GM23338 (cell line): Measurements from ENCODE around the gene ZNF740. TPM values are rescaled to one million over a fixed set of nuclear protein-coding genes. Genes with fewer than 3 reads are reported as not detected.

Experiments
- ATAC-seq: fragments of 200-7000 bp; cut with Tn5 transposase; 3 replicates; pipeline ENCODE4 v1.9.1; 2020
- DNase-seq: peaks from one replicate; pipeline ENCODE4 v3.0.0-alpha.2; 2015; ENCODE audit warnings: low spot score
- H2AFZ ChIP-seq: fragments of 200-600 bp; sonication (generic); 2 replicates; pipeline ENCODE4 v1.8.0; 2016; ENCODE audit warnings: antibody characterized with exemption, mild to moderate bottlenecking, moderate library complexity
- H3F3A ChIP-seq: fragments of 200-600 bp; sonication (generic); replicated peaks from 2 replicates; pipeline ENCODE4 v1.8.0; 2017; ENCODE audit warnings: antibody characterized with exemption, mixed run types, low read depth
- H3K27ac ChIP-seq: fragments of 200-600 bp; sonication (generic); 2 replicates; pipeline ENCODE4 v1.6.1; 2016; ENCODE audit warnings: low read depth
- H3K27me3 ChIP-seq: fragments of 200-600 bp; sonication (generic); 2 replicates; pipeline ENCODE4 v1.8.0; 2016; ENCODE audit warnings: mild to moderate bottlenecking, mixed run types, moderate library complexity; ENCODE audit not compliant: insufficient read depth
- H3K36me3 ChIP-seq: fragments of 200-600 bp; sonication (generic); 2 replicates; pipeline ENCODE4 v1.8.0; 2016; ENCODE audit warnings: mild to moderate bottlenecking; ENCODE audit not compliant: insufficient read depth
- H3K4me1 ChIP-seq: fragments of 200-600 bp; sonication (generic); 2 replicates; pipeline ENCODE4 v1.8.0; 2016; ENCODE audit warnings: mild to moderate bottlenecking, moderate library complexity; ENCODE audit not compliant: insufficient read depth
- H3K4me2 ChIP-seq: fragments of 200-600 bp; sonication (generic); 2 replicates; pipeline ENCODE4 v1.7.1; 2017; ENCODE audit warnings: mixed run types
- H3K4me3 ChIP-seq: fragments of 200-600 bp; sonication (generic); 2 replicates; pipeline ENCODE4 v1.6.1; 2016; ENCODE audit warnings: mixed run types
- H3K79me2 ChIP-seq: fragments of 200-600 bp; sonication (generic); replicated peaks from 2 replicates; pipeline ENCODE4 v1.8.0; 2017; ENCODE audit warnings: mild to moderate bottlenecking; ENCODE audit not compliant: insufficient read depth
- H3K9me2 ChIP-seq: fragments of 200-600 bp; sonication (generic); 2 replicates; pipeline ENCODE4 v1.8.0; 2017; ENCODE audit not compliant: insufficient read depth
- H4K20me1 ChIP-seq: fragments of 200-600 bp; sonication (generic); replicated peaks from 2 replicates; pipeline ENCODE4 v1.8.0; 2017; ENCODE audit warnings: mild to moderate bottlenecking; ENCODE audit not compliant: insufficient read depth
- H3K27ac Mint-ChIP-seq: 2 replicates; pipeline ENCODE4 v1.8.0; 2020; ENCODE audit warnings: inconsistent platforms, mild to moderate bottlenecking, moderate library complexity, mixed read lengths
- H3K27me3 Mint-ChIP-seq: 3 replicates; pipeline ENCODE4 v1.8.0; 2022; ENCODE audit warnings: low read depth, mild to moderate bottlenecking, moderate library complexity, mixed read lengths, inconsistent platforms; ENCODE audit not compliant: insufficient read depth, poor library complexity
- H3K36me3 Mint-ChIP-seq: 3 replicates; pipeline ENCODE4 v1.8.0; 2021; ENCODE audit warnings: low read depth, mild to moderate bottlenecking, inconsistent platforms, moderate library complexity, mixed read lengths
- H3K4me1 Mint-ChIP-seq: 3 replicates; pipeline ENCODE4 v1.8.0; 2020; ENCODE audit warnings: mild to moderate bottlenecking, inconsistent platforms, mixed read lengths
- H3K4me3 Mint-ChIP-seq: 3 replicates; pipeline ENCODE4 v1.8.0; 2021; ENCODE audit warnings: moderate library complexity, mild to moderate bottlenecking, inconsistent platforms, mixed read lengths
- H3K9me3 Mint-ChIP-seq: 3 replicates; pipeline ENCODE4 v1.8.0; 2020; ENCODE audit warnings: moderate library complexity, mild to moderate bottlenecking, inconsistent platforms, mixed read lengths
- CTCF ChIP-seq, 2 experiments: fragments of 200-600 bp in 1 of 2; sonication (generic) in 1 of 2; conservative IDR thresholded peaks; 2 replicates each; pipeline versions ENCODE4 v1.5.1 to v1.6.1; 2016 to 2017; ENCODE audit warnings: antibody characterized with exemption in 2 of 2, low read depth in 2 of 2, mild to moderate bottlenecking in 2 of 2, moderate library complexity in 1 of 2
- ETS1 ChIP-seq: IDR thresholded peaks from 2 replicates; pipeline ENCODE4 v1.6.1; 2016; ENCODE audit warnings: antibody characterized with exemption
- JUNB ChIP-seq: IDR thresholded peaks from one replicate; pipeline ENCODE4 v1.6.1; 2016; ENCODE audit warnings: antibody characterized with exemption; ENCODE audit not compliant: unreplicated experiment
- NANOG ChIP-seq: IDR thresholded peaks from 2 replicates; pipeline ENCODE4 v1.6.1; 2016; ENCODE audit warnings: antibody characterized with exemption, borderline replicate concordance
- POLR2AphosphoS5 ChIP-seq: IDR thresholded peaks from 2 replicates; pipeline ENCODE4 v1.6.1; 2016; ENCODE audit warnings: antibody characterized with exemption, low read depth
- STAT1 ChIP-seq: IDR thresholded peaks from one replicate; pipeline ENCODE4 v1.6.1; 2016; ENCODE audit warnings: antibody characterized with exemption; ENCODE audit not compliant: unreplicated experiment
- ZNF114 ChIP-seq: fragments of 250-450 bp; sonication (Bioruptor Pico); IDR thresholded peaks from 2 replicates; pipeline ENCODE4 v1.5.0; 2020; ENCODE audit warnings: mild to moderate bottlenecking, moderate library complexity
- polyA plus RNA-seq: library from polyadenylated mRNA; unstranded; fragments of >200 nt; fragmentation: Nextera tagmentation; extraction: Ambion mirVana; gene quantifications from 2 replicates; pipeline ENCODE4 v1.2.1, GENCODE V29; 2016
- total RNA-seq: library from RNA; depleted of rRNA; stranded (reverse); fragments of >200 nt; shearing (Covaris generic); gene quantifications from 2 replicates; pipeline ENCODE4 v1.2.3, GENCODE V29; 2014
- TF ChIP-seq, protein P1 (sequence below): fragments of 250-450 bp; sonication (Bioruptor Pico); IDR thresholded peaks from 2 replicates; pipeline ENCODE4 v1.5.0; 2020; ENCODE audit warnings: mild to moderate bottlenecking, moderate library complexity

ZNF740 gene
- total and polyA plus RNA-seq, 2 experiments from 2014 or later = 2.6 to 13.0 TPM

GRCh38 chr12:53193040-53193439 is 12.5 kb downstream of the ZNF740 start:
- no peak for TF ChIP-seq POLR2AphosphoS5
- no peak for TF ChIP-seq JUNB
- TF ChIP-seq, protein P1, sequence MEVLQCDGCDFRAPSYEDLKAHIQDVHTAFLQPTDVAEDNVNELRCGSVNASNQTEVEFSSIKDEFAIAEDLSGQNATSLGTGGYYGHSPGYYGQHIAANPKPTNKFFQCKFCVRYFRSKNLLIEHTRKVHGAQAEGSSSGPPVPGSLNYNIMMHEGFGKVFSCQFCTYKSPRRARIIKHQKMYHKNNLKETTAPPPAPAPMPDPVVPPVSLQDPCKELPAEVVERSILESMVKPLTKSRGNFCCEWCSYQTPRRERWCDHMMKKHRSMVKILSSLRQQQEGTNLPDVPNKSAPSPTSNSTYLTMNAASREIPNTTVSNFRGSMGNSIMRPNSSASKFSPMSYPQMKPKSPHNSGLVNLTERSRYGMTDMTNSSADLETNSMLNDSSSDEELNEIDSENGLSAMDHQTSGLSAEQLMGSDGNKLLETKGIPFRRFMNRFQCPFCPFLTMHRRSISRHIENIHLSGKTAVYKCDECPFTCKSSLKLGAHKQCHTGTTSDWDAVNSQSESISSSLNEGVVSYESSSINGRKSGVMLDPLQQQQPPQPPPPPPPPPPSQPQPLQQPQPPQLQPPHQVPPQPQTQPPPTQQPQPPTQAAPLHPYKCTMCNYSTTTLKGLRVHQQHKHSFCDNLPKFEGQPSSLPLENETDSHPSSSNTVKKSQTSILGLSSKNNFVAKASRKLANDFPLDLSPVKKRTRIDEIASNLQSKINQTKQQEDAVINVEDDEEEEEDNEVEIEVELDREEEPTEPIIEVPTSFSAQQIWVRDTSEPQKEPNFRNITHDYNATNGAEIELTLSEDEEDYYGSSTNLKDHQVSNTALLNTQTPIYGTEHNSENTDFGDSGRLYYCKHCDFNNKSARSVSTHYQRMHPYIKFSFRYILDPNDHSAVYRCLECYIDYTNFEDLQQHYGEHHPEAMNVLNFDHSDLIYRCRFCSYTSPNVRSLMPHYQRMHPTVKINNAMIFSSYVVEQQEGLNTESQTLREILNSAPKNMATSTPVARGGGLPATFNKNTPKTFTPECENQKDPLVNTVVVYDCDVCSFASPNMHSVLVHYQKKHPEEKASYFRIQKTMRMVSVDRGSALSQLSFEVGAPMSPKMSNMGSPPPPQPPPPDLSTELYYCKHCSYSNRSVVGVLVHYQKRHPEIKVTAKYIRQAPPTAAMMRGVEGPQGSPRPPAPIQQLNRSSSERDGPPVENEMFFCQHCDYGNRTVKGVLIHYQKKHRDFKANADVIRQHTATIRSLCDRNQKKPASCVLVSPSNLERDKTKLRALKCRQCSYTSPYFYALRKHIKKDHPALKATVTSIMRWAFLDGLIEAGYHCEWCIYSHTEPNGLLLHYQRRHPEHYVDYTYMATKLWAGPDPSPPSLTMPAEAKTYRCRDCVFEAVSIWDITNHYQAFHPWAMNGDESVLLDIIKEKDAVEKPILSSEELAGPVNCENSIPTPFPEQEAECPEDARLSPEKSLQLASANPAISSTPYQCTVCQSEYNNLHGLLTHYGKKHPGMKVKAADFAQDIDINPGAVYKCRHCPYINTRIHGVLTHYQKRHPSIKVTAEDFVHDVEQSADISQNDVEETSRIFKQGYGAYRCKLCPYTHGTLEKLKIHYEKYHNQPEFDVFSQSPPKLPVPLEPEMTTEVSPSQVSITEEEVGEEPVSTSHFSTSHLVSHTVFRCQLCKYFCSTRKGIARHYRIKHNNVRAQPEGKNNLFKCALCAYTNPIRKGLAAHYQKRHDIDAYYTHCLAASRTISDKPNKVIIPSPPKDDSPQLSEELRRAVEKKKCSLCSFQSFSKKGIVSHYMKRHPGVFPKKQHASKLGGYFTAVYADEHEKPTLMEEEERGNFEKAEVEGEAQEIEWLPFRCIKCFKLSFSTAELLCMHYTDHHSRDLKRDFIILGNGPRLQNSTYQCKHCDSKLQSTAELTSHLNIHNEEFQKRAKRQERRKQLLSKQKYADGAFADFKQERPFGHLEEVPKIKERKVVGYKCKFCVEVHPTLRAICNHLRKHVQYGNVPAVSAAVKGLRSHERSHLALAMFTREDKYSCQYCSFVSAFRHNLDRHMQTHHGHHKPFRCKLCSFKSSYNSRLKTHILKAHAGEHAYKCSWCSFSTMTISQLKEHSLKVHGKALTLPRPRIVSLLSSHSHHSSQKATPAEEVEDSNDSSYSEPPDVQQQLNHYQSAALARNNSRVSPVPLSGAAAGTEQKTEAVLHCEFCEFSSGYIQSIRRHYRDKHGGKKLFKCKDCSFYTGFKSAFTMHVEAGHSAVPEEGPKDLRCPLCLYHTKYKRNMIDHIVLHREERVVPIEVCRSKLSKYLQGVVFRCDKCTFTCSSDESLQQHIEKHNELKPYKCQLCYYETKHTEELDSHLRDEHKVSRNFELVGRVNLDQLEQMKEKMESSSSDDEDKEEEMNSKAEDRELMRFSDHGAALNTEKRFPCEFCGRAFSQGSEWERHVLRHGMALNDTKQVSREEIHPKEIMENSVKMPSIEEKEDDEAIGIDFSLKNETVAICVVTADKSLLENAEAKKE (CRISPR knock-in tag) = no peak
- TF ChIP-seq ZNF114 (CRISPR knock-in tag) = no peak
- TF ChIP-seq CTCF (conservative IDR thresholded peaks at IDR 0.05; ENCODE audit: low read depth in 2 of 2) = no peak
- no peak for TF ChIP-seq NANOG
- TF ChIP-seq ETS1 = no peak
- no peak for TF ChIP-seq STAT1
- H3K36me3 ChIP-seq = no peaks in the 10 kb centered on the region; the same call in 1 of the 2 replicates
- peaks cover 36% of the 10 kb centered on the region for H3K27me3 Mint-ChIP-seq

More at GRCh38 chr12:53193040-53193439, 12.5 kb downstream of the ZNF740 start:
- H3K9me2 ChIP-seq = no peaks in the 10 kb centered on the region
- H3K4me3 ChIP-seq = no peak overlapping the region
- H3K4me2 ChIP-seq = no peak overlapping the region
- no peaks in the 10 kb centered on the region for H3F3A ChIP-seq
- H3K79me2 ChIP-seq = no peaks in the 10 kb centered on the region
- peaks cover 12% of the 10 kb centered on the region for H3K36me3 Mint-ChIP-seq
- peaks cover 25% of the 10 kb centered on the region; the same call in 2 of the 3 replicates for H3K4me1 Mint-ChIP-seq
- peaks cover 57% of the 10 kb centered on the region for H3K27me3 ChIP-seq
- H4K20me1 ChIP-seq = peaks cover 13% of the 10 kb centered on the region
- H3K27ac Mint-ChIP-seq = no peak overlapping the region
- H3K27ac ChIP-seq = no peak overlapping the region
- ATAC-seq (no peak), DNase-seq (no peak)
- H3K4me1 ChIP-seq = peaks cover 12% of the 10 kb centered on the region; the same call in 1 of the 2 replicates
- H3K4me3 Mint-ChIP-seq = no peak overlapping the region
- no peak overlapping the region for H2AFZ ChIP-seq
- H3K9me3 Mint-ChIP-seq = no peaks in the 10 kb centered on the region; the same call in 1 of the 3 replicates
